ENCODE measurements around the gene RIOK3.
"Not testable (repeated sequence)": the region's sequence is repeated elsewhere in the genome, so short reads cannot be mapped to it uniquely, and the experiment has no call there.

Gene RIOK3

GRCh38 chr18:23451491-23451890, 1.6 kb upstream of the RIOK3 start:
- no peak for FAIRE-seq

- FAIRE-seq, result no peak
Measured at GRCh38 chr18:23452347-23452727, 750 bp upstream of the RIOK3 start.

- no peak for FAIRE-seq
Measured at GRCh38 chr18:23453680-23454058, 582 bp downstream of the RIOK3 start.

- FAIRE-seq, result no peak
Measured at GRCh38 chr18:23456835-23457234, 3.7 kb downstream of the RIOK3 start.

- FAIRE-seq, result no peak
Measured at GRCh38 chr18:23458830-23459529, 5.9 kb downstream of the RIOK3 start.

GRCh38 chr18:23459530-23459921, 6.4 kb downstream of the RIOK3 start:
- no peak for FAIRE-seq

- FAIRE-seq, result no peak
Measured at GRCh38 chr18:23460285-23461273, 7.5 kb downstream of the RIOK3 start.

GRCh38 chr18:23462876-23463275, 9.8 kb downstream of the RIOK3 start:
- no peak for FAIRE-seq

- FAIRE-seq, result no peak
Measured at GRCh38 chr18:23468753-23469459, 15.8 kb downstream of the RIOK3 start.

- FAIRE-seq, result no peak
Measured at GRCh38 chr18:23470620-23471387, 17.7 kb downstream of the RIOK3 start.

- no peak for FAIRE-seq
Measured at GRCh38 chr18:23471486-23471885, 18.4 kb downstream of the RIOK3 start.

- FAIRE-seq, result no peak
Measured at GRCh38 chr18:23479829-23480505, 26.9 kb downstream of the RIOK3 start.

GRCh38 chr18:23484561-23485182, 31.6 kb downstream of the RIOK3 start:
- no peak for FAIRE-seq

GRCh38 chr18:23485386-23485785, 32.3 kb downstream of the RIOK3 start:
- FAIRE-seq, result no peak

- FAIRE-seq, result no peak
Measured at GRCh38 chr18:23487738-23488570, 34.9 kb downstream of the RIOK3 start.

GRCh38 chr18:23489586-23489985, 36.5 kb downstream of the RIOK3 start:
- FAIRE-seq, result not testable (repeated sequence)

- FAIRE-seq, result no peak
Measured at GRCh38 chr18:23493654-23494053, 40.6 kb downstream of the RIOK3 start.

GRCh38 chr18:23494992-23495391, 41.9 kb downstream of the RIOK3 start:
- no peak for FAIRE-seq

GRCh38 chr18:23495723-23496440, 42.8 kb downstream of the RIOK3 start:
- no peak for FAIRE-seq

- no peak for FAIRE-seq
Measured at GRCh38 chr18:23498117-23498516, 45.0 kb downstream of the RIOK3 start.
